ENCODE data around the gene RBCK1. TPM values are rescaled to one million over a fixed set of nuclear protein-coding genes. Genes with fewer than 3 reads are reported as not detected.
A peak's percentile ranks its signal among the peaks of the same experiment; 100 is the strongest.

Gene RBCK1
- total and polyA plus RNA-seq, 10 of the 15 experiments (the other 5 are each of a cell fraction or from before 2014, with no cell fraction given): 14.1 to 99.7 (median 76.0) TPM

DNA sequence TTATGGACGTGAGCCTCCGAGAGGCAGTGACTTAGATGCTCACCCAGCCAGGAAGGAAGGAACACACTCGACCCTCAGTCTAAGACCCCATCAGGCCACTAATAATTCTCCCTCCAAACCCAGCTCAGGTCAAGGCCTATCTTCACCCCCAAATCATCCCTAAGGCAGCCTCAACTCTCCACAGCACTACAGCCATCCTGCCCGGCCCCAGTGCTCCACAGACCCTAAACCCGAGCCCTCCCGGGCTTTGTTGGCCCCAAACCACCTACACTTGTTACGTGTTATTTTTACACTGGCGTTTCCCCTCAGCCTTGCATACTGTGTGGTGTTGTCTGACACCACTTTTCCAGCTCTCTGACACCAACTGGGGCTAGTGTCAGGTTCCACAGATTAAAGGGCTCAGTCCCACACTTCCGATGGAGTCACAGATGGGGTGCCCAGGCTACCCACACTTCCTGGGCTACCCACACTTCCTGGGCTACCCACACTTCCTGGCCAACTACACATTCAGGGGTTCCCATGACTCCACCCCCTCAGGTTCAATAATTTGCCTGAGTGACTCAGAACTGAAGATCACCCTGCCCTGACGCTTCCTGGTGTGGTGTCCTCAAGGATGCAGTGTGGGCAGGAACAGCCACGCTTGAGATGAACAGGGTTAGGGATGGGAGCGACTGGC, 25.3 kb downstream of the RBCK1 start (continued):
- TF ChIP-seq KAT2A (conservative IDR thresholded peaks at IDR 0.05; ENCODE audit: control insufficient read depth, low read depth, low read length) (no peak), MLLT1 (IDR thresholded peaks at IDR 0.05) (0 out of 2 replicates have a peak, but pooled peaks have one; percentile 20), CUX1 (IDR thresholded peaks at IDR 0.05; ENCODE audit: insufficient replicate concordance, low read depth, low read length) (no peak), POU2F2 (IDR thresholded peaks at IDR 0.05; ENCODE audit: borderline replicate concordance, low read depth, low read length) (peak; percentile 84; the same call in 2 of the 3 replicates), TAF1 (IDR thresholded peaks at IDR 0.05; ENCODE audit: borderline replicate concordance, low read depth, low read length) (no peak), WRNIP1 (IDR thresholded peaks at IDR 0.05; ENCODE audit: borderline replicate concordance, low read depth, low read length) (no peak), HSF1 (IDR thresholded peaks at IDR 0.05; ENCODE audit: low read depth, low read length) (no peak), BMI1 (IDR thresholded peaks at IDR 0.05; ENCODE audit: borderline replicate concordance) (no peak), HCFC1 (IDR thresholded peaks at IDR 0.05; ENCODE audit: low read length) (no peak), CHD4 (IDR thresholded peaks at IDR 0.05) (no peak)
- TF ChIP-seq, protein P1, sequence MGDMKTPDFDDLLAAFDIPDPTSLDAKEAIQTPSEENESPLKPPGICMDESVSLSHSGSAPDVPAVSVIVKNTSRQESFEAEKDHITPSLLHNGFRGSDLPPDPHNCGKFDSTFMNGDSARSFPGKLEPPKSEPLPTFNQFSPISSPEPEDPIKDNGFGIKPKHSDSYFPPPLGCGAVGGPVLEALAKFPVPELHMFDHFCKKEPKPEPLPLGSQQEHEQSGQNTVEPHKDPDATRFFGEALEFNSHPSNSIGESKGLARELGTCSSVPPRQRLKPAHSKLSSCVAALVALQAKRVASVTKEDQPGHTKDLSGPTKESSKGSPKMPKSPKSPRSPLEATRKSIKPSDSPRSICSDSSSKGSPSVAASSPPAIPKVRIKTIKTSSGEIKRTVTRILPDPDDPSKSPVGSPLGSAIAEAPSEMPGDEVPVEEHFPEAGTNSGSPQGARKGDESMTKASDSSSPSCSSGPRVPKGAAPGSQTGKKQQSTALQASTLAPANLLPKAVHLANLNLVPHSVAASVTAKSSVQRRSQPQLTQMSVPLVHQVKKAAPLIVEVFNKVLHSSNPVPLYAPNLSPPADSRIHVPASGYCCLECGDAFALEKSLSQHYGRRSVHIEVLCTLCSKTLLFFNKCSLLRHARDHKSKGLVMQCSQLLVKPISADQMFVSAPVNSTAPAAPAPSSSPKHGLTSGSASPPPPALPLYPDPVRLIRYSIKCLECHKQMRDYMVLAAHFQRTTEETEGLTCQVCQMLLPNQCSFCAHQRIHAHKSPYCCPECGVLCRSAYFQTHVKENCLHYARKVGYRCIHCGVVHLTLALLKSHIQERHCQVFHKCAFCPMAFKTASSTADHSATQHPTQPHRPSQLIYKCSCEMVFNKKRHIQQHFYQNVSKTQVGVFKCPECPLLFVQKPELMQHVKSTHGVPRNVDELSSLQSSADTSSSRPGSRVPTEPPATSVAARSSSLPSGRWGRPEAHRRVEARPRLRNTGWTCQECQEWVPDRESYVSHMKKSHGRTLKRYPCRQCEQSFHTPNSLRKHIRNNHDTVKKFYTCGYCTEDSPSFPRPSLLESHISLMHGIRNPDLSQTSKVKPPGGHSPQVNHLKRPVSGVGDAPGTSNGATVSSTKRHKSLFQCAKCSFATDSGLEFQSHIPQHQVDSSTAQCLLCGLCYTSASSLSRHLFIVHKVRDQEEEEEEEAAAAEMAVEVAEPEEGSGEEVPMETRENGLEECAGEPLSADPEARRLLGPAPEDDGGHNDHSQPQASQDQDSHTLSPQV (IDR thresholded peaks at IDR 0.05): no peak
- TF ChIP-seq, protein P2, sequence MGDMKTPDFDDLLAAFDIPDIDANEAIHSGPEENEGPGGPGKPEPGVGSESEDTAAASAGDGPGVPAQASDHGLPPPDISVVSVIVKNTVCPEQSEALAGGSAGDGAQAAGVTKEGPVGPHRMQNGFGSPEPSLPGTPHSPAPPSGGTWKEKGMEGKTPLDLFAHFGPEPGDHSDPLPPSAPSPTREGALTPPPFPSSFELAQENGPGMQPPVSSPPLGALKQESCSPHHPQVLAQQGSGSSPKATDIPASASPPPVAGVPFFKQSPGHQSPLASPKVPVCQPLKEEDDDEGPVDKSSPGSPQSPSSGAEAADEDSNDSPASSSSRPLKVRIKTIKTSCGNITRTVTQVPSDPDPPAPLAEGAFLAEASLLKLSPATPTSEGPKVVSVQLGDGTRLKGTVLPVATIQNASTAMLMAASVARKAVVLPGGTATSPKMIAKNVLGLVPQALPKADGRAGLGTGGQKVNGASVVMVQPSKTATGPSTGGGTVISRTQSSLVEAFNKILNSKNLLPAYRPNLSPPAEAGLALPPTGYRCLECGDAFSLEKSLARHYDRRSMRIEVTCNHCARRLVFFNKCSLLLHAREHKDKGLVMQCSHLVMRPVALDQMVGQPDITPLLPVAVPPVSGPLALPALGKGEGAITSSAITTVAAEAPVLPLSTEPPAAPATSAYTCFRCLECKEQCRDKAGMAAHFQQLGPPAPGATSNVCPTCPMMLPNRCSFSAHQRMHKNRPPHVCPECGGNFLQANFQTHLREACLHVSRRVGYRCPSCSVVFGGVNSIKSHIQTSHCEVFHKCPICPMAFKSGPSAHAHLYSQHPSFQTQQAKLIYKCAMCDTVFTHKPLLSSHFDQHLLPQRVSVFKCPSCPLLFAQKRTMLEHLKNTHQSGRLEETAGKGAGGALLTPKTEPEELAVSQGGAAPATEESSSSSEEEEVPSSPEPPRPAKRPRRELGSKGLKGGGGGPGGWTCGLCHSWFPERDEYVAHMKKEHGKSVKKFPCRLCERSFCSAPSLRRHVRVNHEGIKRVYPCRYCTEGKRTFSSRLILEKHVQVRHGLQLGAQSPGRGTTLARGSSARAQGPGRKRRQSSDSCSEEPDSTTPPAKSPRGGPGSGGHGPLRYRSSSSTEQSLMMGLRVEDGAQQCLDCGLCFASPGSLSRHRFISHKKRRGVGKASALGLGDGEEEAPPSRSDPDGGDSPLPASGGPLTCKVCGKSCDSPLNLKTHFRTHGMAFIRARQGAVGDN (IDR thresholded peaks at IDR 0.05): no peak

Measured in GM12878 (cell line).